RWPE2 (cell line): ENCODE results near the gene PXYLP1.
A peak's percentile ranks its signal among the peaks of the same experiment; 100 is the strongest.

ENCODE experiments used
- ATAC-seq: fragments of 200-7000 bp; cut with Tn5 transposase; 3 replicates; pipeline ENCODE4 v1.9.1; 2021; ENCODE audit warnings: low read depth
- DNase-seq: peaks from one replicate; pipeline ENCODE4 v3.0.0-alpha.2; 2020; ENCODE audit warnings: low spot score
- H3K27ac ChIP-seq: fragments of 450-650 bp; 2 replicates; pipeline ENCODE4 v1.5.1; 2017; ENCODE audit warnings: mild to moderate bottlenecking; ENCODE audit not compliant: poor library complexity, severe bottlenecking
- H3K27me3 ChIP-seq: fragments of 250-450 bp; sonication (Bioruptor Pico); 2 replicates; pipeline ENCODE4 v1.5.1; 2021; ENCODE audit warnings: mild to moderate bottlenecking, moderate library complexity; ENCODE audit not compliant: insufficient read depth, poor library complexity, severe bottlenecking
- H3K36me3 ChIP-seq: fragments of 250-450 bp; sonication (Bioruptor Pico); 2 replicates; pipeline ENCODE4 v1.5.1; 2020; ENCODE audit warnings: low read depth, mild to moderate bottlenecking, moderate library complexity
- H3K4me1 ChIP-seq: fragments of 250-450 bp; sonication (Bioruptor Pico); 2 replicates; pipeline ENCODE4 v1.5.1; 2021; ENCODE audit warnings: mild to moderate bottlenecking, moderate library complexity; ENCODE audit not compliant: insufficient read depth, poor library complexity, severe bottlenecking
- H3K4me3 ChIP-seq: fragments of 250-450 bp; sonication (Bioruptor Pico); 2 replicates; pipeline ENCODE4 v1.5.1; 2021; ENCODE audit warnings: mild to moderate bottlenecking, moderate library complexity; ENCODE audit not compliant: severe bottlenecking
- H3K9me3 ChIP-seq: fragments of 250-450 bp; sonication (Bioruptor Pico); 2 replicates; pipeline ENCODE4 v1.5.1; 2021; ENCODE audit warnings: mild to moderate bottlenecking, moderate library complexity; ENCODE audit not compliant: severe bottlenecking
- CTCF ChIP-seq: fragments of 450-650 bp; IDR thresholded peaks from one replicate; pipeline ENCODE4 v1.5.1; 2017; ENCODE audit warnings: mild to moderate bottlenecking, moderate library complexity; ENCODE audit not compliant: poor library complexity, severe bottlenecking

Gene PXYLP1

DNA sequence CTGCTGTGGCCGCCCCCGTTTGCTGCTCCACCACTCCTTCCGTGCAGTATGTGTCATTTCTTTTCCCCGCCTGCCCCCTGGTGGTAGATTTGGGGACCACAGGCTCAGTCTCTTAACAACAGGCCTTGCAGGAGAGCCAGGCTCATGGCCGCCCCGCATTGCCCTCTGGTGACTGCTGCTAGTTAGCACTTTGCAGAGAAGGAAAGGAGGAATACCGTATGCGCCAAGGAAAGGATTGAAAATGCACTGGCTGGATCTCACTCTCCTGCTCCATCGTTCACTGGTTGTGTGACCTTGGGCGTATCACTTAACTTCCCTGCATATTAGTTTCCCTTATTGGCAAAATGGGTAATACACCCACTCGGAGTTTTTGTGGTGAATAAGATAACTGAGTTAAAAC is 39.3 kb upstream of the PXYLP1 start:
- Histone ChIP-seq H3K27ac (no peak overlapping the region), H3K4me3 (no peak overlapping the region), H3K4me1 (no peaks in the 10 kb centered on the region), H3K36me3 (no peaks in the 10 kb centered on the region), H3K27me3 (peaks cover 17% of the 10 kb centered on the region), H3K9me3 (no peaks in the 10 kb centered on the region)
- TF ChIP-seq CTCF = peak; percentile 97
- peak; percentile 90 for DNase-seq
- ATAC-seq = peak; percentile 98

- Histone ChIP-seq H3K4me3 (no peak overlapping the region), H3K27me3 (peaks cover 25% of the 10 kb centered on the region), H3K36me3 (no peaks in the 10 kb centered on the region), H3K4me1 (no peaks in the 10 kb centered on the region), H3K9me3 (no peaks in the 10 kb centered on the region), H3K27ac (no peak overlapping the region)
- DNase-seq (no peak), ATAC-seq (no peak)
- TF ChIP-seq CTCF = no peak
Observed at GRCh38 chr3:141193066-141193830, 38.4 kb upstream of the PXYLP1 start.

DNA sequence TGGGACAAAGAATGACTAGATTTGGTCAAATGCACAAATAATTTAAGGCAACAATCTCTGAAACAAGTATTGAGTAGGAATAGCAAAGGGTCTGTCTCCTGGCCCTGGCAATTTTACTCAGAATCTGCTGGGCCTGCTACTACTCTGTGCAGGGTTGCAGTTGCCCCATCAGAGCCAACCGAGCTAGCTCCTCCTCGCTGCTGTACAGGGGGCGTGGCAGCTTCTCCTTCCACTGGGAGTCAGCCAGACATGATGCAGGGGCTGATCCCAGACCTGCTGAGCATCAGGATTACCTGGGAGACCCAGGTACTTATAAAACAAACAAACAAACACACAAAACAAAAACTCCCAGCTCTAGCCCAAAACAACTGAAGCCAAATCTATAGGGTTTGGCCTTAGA is 30.5 kb upstream of the PXYLP1 start:
- no peak overlapping the region for H3K4me3 ChIP-seq
- no peaks in the 10 kb centered on the region for H3K36me3 ChIP-seq
- ATAC-seq (0 out of 3 replicates have a peak, but pooled peaks have one; percentile 31), DNase-seq (no peak)
- H3K27ac ChIP-seq = no peak overlapping the region
- H3K27me3 ChIP-seq = peaks cover 21% of the 10 kb centered on the region
- no peak for TF ChIP-seq CTCF
- H3K9me3 ChIP-seq = no peaks in the 10 kb centered on the region
- no peaks in the 10 kb centered on the region for H3K4me1 ChIP-seq

- peaks cover 8% of the 10 kb centered on the region for H3K27me3 ChIP-seq
- TF ChIP-seq CTCF = no peak
- DNase-seq = no peak
- no peak for ATAC-seq
- no peaks in the 10 kb centered on the region for H3K9me3 ChIP-seq
- H3K27ac ChIP-seq = no peak overlapping the region
- H3K4me3 ChIP-seq = no peak overlapping the region
- H3K36me3 ChIP-seq = no peaks in the 10 kb centered on the region
- no peaks in the 10 kb centered on the region for H3K4me1 ChIP-seq
Observed at GRCh38 chr3:141202682-141203081, 28.9 kb upstream of the PXYLP1 start.

GRCh38 chr3:141203866-141204265 is 27.8 kb upstream of the PXYLP1 start:
- no peak for TF ChIP-seq CTCF
- peaks cover under 1% of the 10 kb centered on the region for H3K27me3 ChIP-seq
- no peak overlapping the region for H3K4me3 ChIP-seq
- H3K36me3 ChIP-seq = no peaks in the 10 kb centered on the region
- no peak for DNase-seq
- no peak overlapping the region for H3K27ac ChIP-seq
- no peaks in the 10 kb centered on the region for H3K4me1 ChIP-seq
- ATAC-seq = no peak
- no peaks in the 10 kb centered on the region for H3K9me3 ChIP-seq
